ENCODE data around the gene PDCD2. TPM values are rescaled to one million over a fixed set of nuclear protein-coding genes. Genes with fewer than 3 reads are reported as not detected.
"Not testable (repeated sequence)": the region's sequence is repeated elsewhere in the genome, so short reads cannot be mapped to it uniquely, and the experiment has no call there.

Gene PDCD2
- total and polyA plus RNA-seq, 9 donors: 44.2 to 59.4 (median 52.8) TPM

DNA sequence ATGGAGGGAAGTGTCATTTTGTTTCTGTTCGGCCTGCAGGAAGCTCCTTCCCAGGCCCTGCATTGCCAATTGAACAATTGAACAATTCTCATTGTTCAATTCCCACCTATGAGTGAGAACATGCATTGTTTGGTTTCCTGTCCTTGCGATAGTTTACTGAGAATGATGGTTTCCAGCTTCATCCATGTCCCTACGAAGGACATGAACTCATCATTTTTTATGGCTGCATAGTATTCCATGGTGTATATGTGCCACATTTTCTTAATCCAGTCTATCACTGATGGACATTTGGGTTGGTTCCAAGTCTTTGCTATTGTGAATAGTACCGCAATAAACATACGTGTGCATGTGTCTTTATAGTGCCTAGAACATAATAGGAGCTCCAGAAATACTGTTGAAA is 56.4 kb downstream of the PDCD2 start:
- not testable (repeated sequence) for DNase-seq; H3K27ac ChIP-seq (ENCODE audit: low read length); H3K27me3 ChIP-seq (ENCODE audit: control insufficient read depth, insufficient read depth, low read length); H3K9me3 ChIP-seq (replicated peaks; ENCODE audit: control insufficient read depth, low read depth, low read length); H3K4me3 ChIP-seq (ENCODE audit: low read length)
- Histone ChIP-seq H3K36me3 (ENCODE audit: control insufficient read depth, insufficient read depth, low read length) (peaks cover 10% of the 10 kb centered on the region), H3K4me1 (ENCODE audit: control insufficient read depth, insufficient read depth, low read length) (peaks cover 14% of the 10 kb centered on the region)
- no CpG with 5 or more reads among the region's 5 CpGs for WGBS (ENCODE audit: insufficient coverage)

DNA sequence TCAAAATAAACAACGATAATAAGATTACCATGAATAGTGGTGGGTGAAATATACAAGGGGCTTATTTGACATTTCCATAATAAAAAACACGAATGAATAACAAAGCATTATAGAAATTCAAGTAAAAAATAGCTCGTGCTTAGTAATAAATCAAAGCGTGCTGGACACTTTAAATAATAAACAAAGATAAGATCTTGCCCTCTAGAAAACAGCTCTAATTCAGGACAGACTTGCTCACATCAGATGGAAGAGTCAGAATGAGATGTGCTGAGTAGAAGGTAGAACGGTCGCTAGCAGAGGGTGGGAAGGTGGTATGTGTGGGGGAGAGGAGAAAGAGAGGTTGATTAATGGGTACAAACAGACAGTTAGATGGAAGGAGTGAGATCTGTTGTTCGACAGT is 58.6 kb downstream of the PDCD2 start:
- WGBS (ENCODE audit: insufficient coverage): 20% methylated on average over 2 of the region's 7 CpGs
- peaks cover 3% of the 10 kb centered on the region for H3K9me3 ChIP-seq (replicated peaks; ENCODE audit: control insufficient read depth, low read depth, low read length)
- no peak overlapping the region for H3K4me3 ChIP-seq (ENCODE audit: low read length)
- DNase-seq: no peak
- H3K27me3 ChIP-seq (ENCODE audit: control insufficient read depth, insufficient read depth, low read length): no peaks in the 10 kb centered on the region
- no peak overlapping the region for H3K27ac ChIP-seq (ENCODE audit: low read length)
- H3K36me3 ChIP-seq (ENCODE audit: control insufficient read depth, insufficient read depth, low read length): no peaks in the 10 kb centered on the region
- H3K4me1 ChIP-seq (ENCODE audit: control insufficient read depth, insufficient read depth, low read length): peaks cover 22% of the 10 kb centered on the region

Other genes starting within 250 kb of the PDCD2 start
- 180 TPM for gene PSMB1, start 31.3 kb downstream of the PDCD2 start, total RNA-seq
- gene PSMB1, start 31.3 kb downstream of the PDCD2 start, polyA plus RNA-seq (ENCODE audit: insufficient read depth in 1 of 8, insufficient read length in 8 of 8, low replicate concordance in 1 of 8): 100 to 1,000 TPM; 119 to 157 (median 133) TPM
- gene TBP, start 30.3 kb downstream of the PDCD2 start, total RNA-seq: 11.2 TPM
- 10 to 100 TPM; 13.6 to 16.7 (median 14.9) TPM for gene TBP, start 30.3 kb downstream of the PDCD2 start, polyA plus RNA-seq (ENCODE audit: insufficient read depth in 1 of 8, insufficient read length in 8 of 8, low replicate concordance in 1 of 8)